Fibroblast of skin of right quadriceps (primary cell): ENCODE measurements around the gene BPTF.
"Not testable (repeated sequence)": the region's sequence is repeated elsewhere in the genome, so short reads cannot be mapped to it uniquely, and the experiment has no call there.

Source experiments
- DNase-seq: peaks from one replicate; pipeline ENCODE4 v3.0.0-alpha.2; 2013

Gene BPTF

DNA sequence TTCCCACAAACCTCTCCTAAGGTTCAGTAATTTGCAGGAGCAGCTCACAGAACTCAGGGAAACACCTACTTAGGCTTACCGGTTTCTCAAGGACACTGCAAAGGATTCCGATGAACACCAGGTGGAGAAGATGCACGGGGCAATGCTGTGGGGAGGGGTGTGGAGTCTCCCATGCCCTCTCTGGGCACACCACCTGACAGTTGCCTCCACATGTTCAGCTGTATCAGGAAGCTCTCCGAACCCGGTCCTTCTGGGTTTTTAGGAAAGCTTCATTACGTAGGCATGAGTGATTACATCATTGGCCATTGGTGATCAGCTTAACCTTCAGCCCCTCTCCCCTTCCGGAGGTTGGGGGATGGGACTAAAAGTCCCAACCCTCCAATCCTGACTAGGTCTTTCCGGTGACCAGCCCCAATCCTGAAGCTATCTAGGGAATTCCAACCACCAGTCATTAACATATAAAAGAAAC lies 149.3 kb downstream of the BPTF start:
- no peak for DNase-seq

DNA sequence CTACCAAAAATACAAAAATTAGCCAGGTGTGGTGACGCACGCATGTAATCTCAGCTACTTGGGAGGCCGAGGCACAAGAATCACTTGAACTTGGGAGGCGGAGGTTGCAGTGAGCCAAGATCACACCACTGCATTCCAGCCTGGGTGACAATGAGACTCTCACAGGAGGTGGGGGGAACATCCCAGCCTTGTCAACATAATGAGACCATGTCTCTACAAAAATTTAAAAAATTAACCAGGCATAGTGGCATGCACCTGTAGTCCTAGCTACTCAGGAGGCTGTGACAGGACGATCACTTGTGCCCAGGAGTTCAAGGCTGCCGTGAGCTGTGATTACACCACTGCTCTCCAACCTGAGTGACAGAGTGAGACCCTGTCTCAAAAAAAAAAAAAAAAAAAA lies 151.0 kb downstream of the BPTF start:
- not testable (repeated sequence) for DNase-seq

DNA sequence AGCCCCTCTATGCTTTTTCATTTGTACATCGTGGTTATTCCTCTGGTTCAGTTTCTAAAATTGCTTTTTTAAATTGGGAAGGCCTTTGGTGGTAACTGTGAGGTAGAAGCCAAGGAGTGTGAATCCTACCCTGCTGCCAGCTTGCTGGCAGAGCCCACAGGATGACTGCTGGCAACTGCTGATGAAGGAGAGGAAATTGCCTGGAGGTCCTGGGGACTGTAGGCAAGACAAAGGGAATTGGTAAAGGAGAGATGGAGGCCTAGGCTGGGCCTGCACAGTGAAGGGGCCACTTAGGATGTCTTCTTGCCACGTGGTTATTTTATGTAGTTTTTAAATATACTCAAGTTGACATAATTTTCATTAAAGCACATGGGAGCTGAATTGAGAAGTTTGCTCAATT lies 155.2 kb downstream of the BPTF start:
- no peak for DNase-seq

DNA sequence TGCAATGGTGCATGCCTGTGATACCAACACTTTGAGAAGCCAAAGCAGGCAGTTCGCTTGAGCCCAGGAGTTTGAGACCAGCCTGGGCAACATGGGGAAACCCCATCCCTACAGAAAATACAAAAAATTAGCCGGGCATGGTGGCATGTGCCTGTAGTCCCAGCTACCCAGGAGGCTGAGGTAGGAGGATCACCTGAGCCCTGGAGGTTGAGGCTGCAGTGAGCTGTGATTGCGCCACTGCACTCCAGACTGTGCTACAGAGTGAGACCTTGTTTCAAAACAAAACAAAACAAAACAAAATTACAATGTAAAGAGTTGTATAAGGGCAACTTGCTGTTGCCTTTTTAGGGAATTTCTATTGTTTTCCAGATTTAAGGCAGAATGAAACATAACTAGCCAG lies 155.6 kb downstream of the BPTF start:
- DNase-seq, result not testable (repeated sequence)

DNA sequence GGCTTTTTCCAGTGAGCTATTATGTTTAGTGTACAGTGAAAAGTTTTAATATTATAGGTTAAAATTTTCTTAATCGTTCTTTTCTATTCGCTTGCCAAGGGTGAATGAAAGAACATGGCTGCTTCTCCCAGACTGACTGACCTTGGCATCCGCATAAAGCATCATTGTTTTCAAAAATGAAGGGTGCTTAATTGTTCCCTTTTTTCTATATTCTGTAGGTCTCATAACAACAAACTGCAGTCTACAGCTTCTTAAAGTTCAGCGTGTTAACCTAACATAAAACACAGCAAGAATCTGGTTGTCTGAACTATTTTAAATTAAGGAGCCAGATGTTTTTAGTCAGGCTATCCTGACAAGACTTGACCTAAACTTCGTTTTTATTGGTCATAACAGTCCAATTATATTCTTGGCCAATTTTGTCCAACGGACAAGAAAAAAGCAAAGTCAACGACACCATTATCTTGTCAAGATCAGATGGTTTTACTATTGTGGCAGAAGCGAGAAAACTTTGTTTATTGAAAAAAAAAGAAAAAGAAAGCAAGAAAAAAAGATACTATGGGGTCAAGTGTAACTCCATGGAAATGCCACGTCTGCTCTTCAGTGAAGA lies 156.8 kb downstream of the BPTF start:
- no peak for DNase-seq

GRCh38 chr17:67982686-67983382 lies 157.5 kb downstream of the BPTF start:
- no peak for DNase-seq

- no peak for DNase-seq
Observed at GRCh38 chr17:67983383-67983688, 158.0 kb downstream of the BPTF start.

GRCh38 chr17:67990909-67991308 lies 165.6 kb downstream of the BPTF start:
- DNase-seq, result no peak

GRCh38 chr17:67992548-67993152 lies 167.3 kb downstream of the BPTF start:
- DNase-seq, result no peak

DNA sequence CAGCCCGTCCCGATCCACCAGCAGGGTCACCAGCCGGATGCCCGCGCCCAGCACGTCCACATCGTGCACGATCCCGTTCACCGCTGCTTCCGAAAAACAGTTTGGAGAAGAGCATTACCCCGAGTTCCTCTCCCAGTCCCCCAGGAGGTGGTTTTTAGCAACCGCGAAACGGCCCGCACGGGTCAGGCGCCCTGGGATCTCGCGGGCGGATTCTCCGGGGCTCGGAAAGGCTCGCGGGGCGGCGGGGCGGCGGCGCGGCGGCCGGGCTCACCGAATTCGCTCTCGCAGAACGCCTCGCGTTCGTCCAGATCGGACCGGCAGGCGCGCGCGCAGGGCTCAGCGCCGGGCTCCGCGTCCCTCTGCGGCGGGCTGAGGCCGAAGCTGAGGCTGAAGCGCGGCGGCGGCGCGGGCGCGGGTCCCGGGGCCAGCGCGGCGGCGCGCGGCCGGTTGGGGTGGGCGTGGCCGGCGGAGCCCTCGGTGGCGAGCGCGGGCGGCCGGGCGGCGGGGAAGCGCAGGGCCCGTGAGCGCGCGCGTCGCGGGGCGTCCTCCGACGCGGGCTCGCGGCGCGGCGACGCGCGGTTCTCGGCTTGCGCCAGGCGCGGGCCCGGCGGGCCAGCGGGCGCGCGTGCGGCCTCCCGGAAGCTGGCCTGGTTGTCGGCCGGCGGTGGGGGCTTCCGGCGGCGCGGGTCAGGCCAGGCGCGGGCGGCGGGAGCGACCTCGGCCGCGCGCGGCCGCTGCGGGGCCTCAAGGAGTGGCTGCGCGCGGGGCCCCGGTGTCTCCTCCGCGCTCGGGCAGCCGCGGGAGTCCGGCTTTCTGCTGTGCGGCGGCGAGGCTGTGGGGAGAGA lies 168.1 kb downstream of the BPTF start:
- peak; percentile 85 for DNase-seq

DNA sequence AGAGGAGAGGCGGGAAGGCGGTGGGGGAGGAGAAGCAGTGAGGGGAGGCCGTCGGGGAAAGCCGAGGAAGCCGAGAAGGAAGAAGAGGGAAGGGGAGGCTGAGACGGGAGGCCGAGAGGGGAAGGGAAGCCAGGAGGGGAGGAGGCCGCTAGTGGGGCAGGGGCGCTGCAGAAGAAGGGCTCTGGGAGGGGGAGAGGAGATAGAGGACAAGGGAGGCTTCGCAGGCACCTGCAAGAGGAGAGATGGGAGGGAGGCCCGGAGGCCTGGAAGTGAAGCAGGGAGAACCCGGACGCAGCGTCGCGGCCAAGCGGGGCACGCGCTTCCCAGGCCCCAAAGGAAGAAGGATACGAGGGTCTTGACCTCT lies 168.7 kb downstream of the BPTF start:
- no peak for DNase-seq

GRCh38 chr17:67994817-67995569 lies 169.7 kb downstream of the BPTF start:
- DNase-seq, result peak; percentile 63

GRCh38 chr17:67995570-67996263 lies 170.4 kb downstream of the BPTF start:
- no peak for DNase-seq

- DNase-seq, result peak; percentile 30
Observed at GRCh38 chr17:67996301-67997171, 171.2 kb downstream of the BPTF start, which contains the start of gene C17orf58. C17orf58 (minus strand) TSS chr17:67996469; CDS start chr17:67996198, 271 bp downstream.

DNA sequence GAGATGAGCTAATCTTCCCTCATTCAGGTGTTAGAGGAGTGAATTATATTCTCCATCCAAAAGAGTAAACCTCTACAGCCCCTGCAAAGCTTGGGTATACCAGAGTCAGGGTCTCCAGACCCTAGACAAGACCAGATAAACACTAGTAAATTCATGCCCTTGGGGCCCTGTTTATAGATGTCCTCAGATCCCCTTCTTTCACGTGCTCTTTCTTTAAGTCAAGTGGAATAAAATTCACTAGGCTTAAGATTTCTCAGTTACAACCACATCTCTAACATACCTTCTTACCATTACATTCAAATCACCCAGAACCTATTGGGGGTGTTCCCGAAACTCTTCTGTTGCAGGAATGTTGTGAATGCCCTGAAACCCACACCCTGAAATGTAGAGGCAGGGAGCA lies 173.2 kb downstream of the BPTF start:
- DNase-seq, result peak; percentile 38

DNA sequence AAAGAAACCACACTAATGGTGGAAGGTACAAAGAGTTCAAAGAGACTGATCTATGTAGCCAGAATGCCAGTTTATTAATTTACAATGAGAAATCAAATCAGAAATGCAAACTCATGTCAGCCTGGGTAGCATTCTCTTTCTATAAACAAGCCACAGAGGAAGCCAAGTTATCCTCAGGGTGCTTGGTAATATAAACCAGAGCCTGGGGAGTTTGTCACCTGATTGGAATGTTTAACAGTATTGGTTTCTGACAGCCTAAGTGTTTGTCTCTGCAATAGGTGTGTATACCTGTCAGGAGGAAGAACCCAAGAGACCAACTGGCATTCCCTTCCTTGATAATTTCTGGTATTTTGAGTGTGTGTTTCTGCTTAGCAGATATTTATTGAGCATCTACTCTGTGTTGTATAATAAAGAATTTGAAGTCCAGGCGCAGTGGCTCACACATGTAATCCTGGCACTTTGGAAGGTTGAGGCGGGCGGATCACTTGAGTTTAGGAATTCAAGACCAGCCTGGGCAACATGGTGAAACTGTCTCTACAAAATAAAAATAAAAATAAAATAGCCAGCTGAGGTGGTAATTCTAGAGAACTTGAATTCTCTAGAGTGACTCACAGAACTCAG lies 174.1 kb downstream of the BPTF start:
- no peak for DNase-seq

- DNase-seq, result no peak
Observed at GRCh38 chr17:68004201-68004600, 178.9 kb downstream of the BPTF start.

DNA sequence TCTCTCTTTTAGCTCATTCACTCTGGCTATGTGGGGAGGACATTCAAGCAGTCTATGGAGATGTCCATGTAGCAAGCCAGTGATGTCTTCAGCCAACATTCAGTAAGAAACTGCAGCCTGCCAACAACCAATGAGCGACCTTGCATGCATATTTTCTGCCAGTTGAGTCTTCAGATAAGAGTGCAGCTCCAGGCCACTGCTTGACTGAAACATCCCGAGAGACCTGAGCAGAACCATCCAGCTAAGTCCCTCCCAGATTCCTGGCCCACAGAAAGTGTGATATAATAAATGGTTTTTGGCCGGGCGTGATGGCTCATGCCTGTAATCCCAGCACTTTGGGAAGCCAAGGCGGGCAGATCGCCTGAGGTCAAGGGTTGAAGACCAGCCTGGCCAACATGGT lies 181.5 kb downstream of the BPTF start:
- no peak for DNase-seq

- DNase-seq, result no peak
Observed at GRCh38 chr17:68011199-68011665, 185.9 kb downstream of the BPTF start.

DNA sequence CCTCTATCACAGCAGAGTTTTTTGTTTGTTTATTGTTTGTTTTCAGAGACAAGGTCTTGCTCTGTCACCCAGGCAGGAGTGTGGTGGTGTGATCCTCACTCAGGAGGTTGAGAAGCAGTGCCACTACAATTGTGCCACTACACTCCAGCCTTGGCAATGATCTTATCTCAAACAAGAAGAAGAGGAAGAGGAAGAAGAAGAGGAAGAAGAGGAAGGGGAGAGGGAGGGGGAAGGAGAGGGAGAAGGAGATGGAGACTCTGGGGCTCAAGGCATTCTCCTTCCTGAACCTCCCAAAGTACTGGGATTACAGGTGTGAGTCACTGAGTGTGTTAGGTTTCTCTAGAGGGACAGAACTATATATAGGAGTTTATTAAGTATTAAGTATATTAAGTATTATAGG lies 188.1 kb downstream of the BPTF start:
- no peak for DNase-seq
